ENCODE measurements around the gene HRG.

DNA sequence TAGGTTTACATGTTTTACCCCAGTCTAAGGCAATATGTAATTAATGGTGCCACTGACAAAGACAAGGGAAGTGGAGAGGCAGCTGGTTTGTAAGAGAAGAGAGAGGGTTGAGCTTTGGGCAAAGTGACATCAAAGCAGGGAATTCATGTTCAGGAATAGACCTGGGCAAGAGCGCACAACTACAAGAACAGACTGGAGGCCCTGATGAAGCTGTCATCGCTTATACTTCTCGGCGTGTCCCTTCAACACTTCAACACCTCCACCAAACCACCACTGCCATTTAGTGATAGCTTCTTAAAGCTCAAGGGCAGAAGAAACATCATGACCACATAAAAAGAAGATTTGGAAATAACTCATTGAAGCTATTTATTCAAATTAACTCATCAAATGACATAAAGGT, 31.7 kb downstream of the HRG start:
- TF ChIP-seq, protein P1, sequence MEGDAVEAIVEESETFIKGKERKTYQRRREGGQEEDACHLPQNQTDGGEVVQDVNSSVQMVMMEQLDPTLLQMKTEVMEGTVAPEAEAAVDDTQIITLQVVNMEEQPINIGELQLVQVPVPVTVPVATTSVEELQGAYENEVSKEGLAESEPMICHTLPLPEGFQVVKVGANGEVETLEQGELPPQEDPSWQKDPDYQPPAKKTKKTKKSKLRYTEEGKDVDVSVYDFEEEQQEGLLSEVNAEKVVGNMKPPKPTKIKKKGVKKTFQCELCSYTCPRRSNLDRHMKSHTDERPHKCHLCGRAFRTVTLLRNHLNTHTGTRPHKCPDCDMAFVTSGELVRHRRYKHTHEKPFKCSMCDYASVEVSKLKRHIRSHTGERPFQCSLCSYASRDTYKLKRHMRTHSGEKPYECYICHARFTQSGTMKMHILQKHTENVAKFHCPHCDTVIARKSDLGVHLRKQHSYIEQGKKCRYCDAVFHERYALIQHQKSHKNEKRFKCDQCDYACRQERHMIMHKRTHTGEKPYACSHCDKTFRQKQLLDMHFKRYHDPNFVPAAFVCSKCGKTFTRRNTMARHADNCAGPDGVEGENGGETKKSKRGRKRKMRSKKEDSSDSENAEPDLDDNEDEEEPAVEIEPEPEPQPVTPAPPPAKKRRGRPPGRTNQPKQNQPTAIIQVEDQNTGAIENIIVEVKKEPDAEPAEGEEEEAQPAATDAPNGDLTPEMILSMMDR (conservative IDR thresholded peaks at IDR 0.05; ENCODE audit: low read length) = no peak
- no peak for TF ChIP-seq EZH2phosphoT487 (IDR thresholded peaks at IDR 0.05; ENCODE audit: borderline replicate concordance)
